LNCaP clone FGC (cell line): Measurements from ENCODE around the gene HDAC9.

Experiments used
- DNase-seq: peaks from one replicate; pipeline ENCODE4 v3.0.0-alpha.2; 2011; ENCODE audit warnings: low read depth
- H3K4me3 ChIP-seq: 2 replicates; pipeline ENCODE4 v1.5.1; 2011; ENCODE audit warnings: mild to moderate bottlenecking, low read depth, low read length, control low read depth
- CTCF ChIP-seq: IDR thresholded peaks from 2 replicates; pipeline ENCODE4 v1.5.1; 2012; ENCODE audit warnings: mild to moderate bottlenecking; ENCODE audit not compliant: control insufficient read depth, insufficient read depth; ENCODE audit errors: extremely low read depth

Gene HDAC9

GRCh38 chr7:18489624-18490023 is 5.9 kb upstream of the HDAC9 start:
- no peak overlapping the region for H3K4me3 ChIP-seq
- TF ChIP-seq CTCF, result no peak
- DNase-seq, result no peak

GRCh38 chr7:18491871-18492270 is 3.7 kb upstream of the HDAC9 start:
- DNase-seq, result no peak
- H3K4me3 ChIP-seq, result no peak overlapping the region
- no peak for TF ChIP-seq CTCF

GRCh38 chr7:18494406-18494805 is 1.1 kb upstream of the HDAC9 start:
- no peak for TF ChIP-seq CTCF
- DNase-seq, result no peak
- H3K4me3 ChIP-seq, result no peak overlapping the region

- no peak for TF ChIP-seq CTCF
- H3K4me3 ChIP-seq, result no peak overlapping the region
- no peak for DNase-seq
These were observed 634 bp upstream of the HDAC9 start for GRCh38 chr7:18494821-18495408.

GRCh38 chr7:18496341-18496700 is 772 bp downstream of the HDAC9 start:
- no peak overlapping the region for H3K4me3 ChIP-seq
- no peak for TF ChIP-seq CTCF
- DNase-seq, result no peak

GRCh38 chr7:18497082-18497481 is 1.5 kb downstream of the HDAC9 start:
- no peak for DNase-seq
- no peak overlapping the region for H3K4me3 ChIP-seq
- TF ChIP-seq CTCF, result no peak

GRCh38 chr7:18497800-18498199 is 2.3 kb downstream of the HDAC9 start:
- no peak for DNase-seq
- no peak overlapping the region for H3K4me3 ChIP-seq
- no peak for TF ChIP-seq CTCF
